Stimulated activated CD8-positive, alpha-beta memory T cell treated with anti-CD3 and anti-CD28 coated beads, Interleukin-12 subunit alpha, Interleukin-12 subunit beta, amount 100 ng/mL, for 1 hour (primary cell): ENCODE data around the gene FAM25C.
"Not testable (repeated sequence)": the region's sequence is repeated elsewhere in the genome, so short reads cannot be mapped to it uniquely, and the experiment has no call there.

ENCODE experiments used
- DNase-seq: peaks from one replicate; pipeline ENCODE4 v3.0.0-alpha.2; 2020; ENCODE audit warnings: low read depth

The FAM25C gene

GRCh38 chr10:47957158-47957557, 42.4 kb downstream of the FAM25C start:
- DNase-seq, result not testable (repeated sequence)

DNA sequence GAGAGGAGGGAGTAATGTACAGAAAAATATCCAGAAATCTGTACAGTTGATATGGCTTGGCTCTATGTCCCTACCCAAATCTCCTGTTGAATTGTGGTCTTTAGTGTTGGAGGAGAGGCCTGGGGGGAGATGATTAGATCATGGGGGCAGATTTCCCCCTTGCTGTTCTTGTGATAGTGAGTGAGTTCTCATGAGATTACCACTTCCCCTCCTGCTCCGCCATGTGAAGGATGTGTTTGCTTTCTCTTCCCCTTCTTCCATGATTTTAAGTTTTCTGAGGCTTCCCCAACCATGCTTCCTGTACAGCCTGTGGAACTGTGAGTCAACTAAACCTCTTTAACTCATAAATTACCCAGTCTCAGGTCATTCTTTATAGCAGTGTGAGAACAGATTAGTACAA, 52.2 kb downstream of the FAM25C start:
- DNase-seq, result not testable (repeated sequence)
